WTC11 (cell line): ENCODE measurements around the gene COX10.

Experiments used
- CREM ChIP-seq: sonication (generic); formaldehyde crosslinking; IDR thresholded peaks from 2 replicates; pipeline ENCODE4 v1.8.1; 2022; ENCODE audit warnings: mild to moderate bottlenecking, missing genetic modification reagents, moderate library complexity
- CTCF ChIP-seq: fragments of 200-600 bp; IDR thresholded peaks from 2 replicates; pipeline ENCODE4 v1.8.0; 2022; ENCODE audit warnings: antibody characterized with exemption
- ELF4 ChIP-seq: sonication (generic); formaldehyde crosslinking; IDR thresholded peaks from 2 replicates; pipeline ENCODE4 v1.8.1; 2022; ENCODE audit warnings: low read depth, mild to moderate bottlenecking, moderate library complexity, missing genetic modification reagents
- ESRRA ChIP-seq: sonication (generic); formaldehyde crosslinking; IDR thresholded peaks from 2 replicates; pipeline ENCODE4 v1.8.1; 2022; ENCODE audit warnings: mild to moderate bottlenecking, missing genetic modification reagents, borderline replicate concordance

GRCh38 chr17:14123619-14124278, 54.4 kb downstream of the COX10 start:
- no peak for TF ChIP-seq CTCF
- no peak for TF ChIP-seq ELF4 (CRISPR knock-in tag)
- no peak for TF ChIP-seq ESRRA (CRISPR knock-in tag)
- TF ChIP-seq CREM (CRISPR knock-in tag), result no peak
